ENCODE data around the gene GPR107. TPM values are rescaled to one million over a fixed set of nuclear protein-coding genes. Genes with fewer than 3 reads are reported as not detected.

Gene GPR107
- polyA plus RNA-seq, 3 donors: 6.0 to 22.6 (median 6.0) TPM

- DNase-seq: no peak
- Mint-ChIP-seq H3K27me3 (ENCODE audit: low read depth in 3 of 3) (peaks cover 0 to 1% (median 0%) of the 10 kb centered on the region in 3 donors), H3K4me1 (peaks cover 56% of the 10 kb centered on the region), H3K36me3 (peaks cover 13 to 20% of the 10 kb centered on the region in 2 donors), H3K9me3 (peaks cover 0 to 4% (median 1%) of the 10 kb centered on the region in 7 donors), H3K27ac (peak overlapping the region; percentile 79 to 92 (median 79)), H3K4me3 (no peak overlapping the region)
- Histone ChIP-seq H2AFZ (ENCODE audit: insufficient read depth, low read depth, low read length, poor library complexity, severe bottlenecking) (no peak overlapping the region), H3K36me3 (replicated peaks in 1 of 2; ENCODE audit: control insufficient read depth in 1 of 2, insufficient read depth in 2 of 2, low read length in 2 of 2) (peaks cover 0 to 7% of the 10 kb centered on the region in 2 donors), H3K27ac (ENCODE audit: low read depth in 1 of 2, low read length in 2 of 2) (peak overlapping the region in 1 of 2 donors; percentile 63), H4K20me1 (ENCODE audit: insufficient read depth, low read length) (peaks cover 96% of the 10 kb centered on the region), H3K4me2 (replicated peaks; ENCODE audit: extremely low read depth, low read length, poor library complexity, severe bottlenecking) (no peak overlapping the region), H3K9me3 (replicated peaks in 1 of 2; ENCODE audit: control insufficient read depth in 1 of 2, insufficient read depth in 1 of 2, low read length in 2 of 2) (no peaks in the 10 kb centered on the region), H3K27me3 (ENCODE audit: control insufficient read depth in 2 of 2, insufficient read depth in 2 of 2, low read length in 2 of 2) (no peaks in the 10 kb centered on the region), H3K4me1 (ENCODE audit: control insufficient read depth in 1 of 2, insufficient read depth in 2 of 2, low read length in 2 of 2) (peaks cover 39 to 51% of the 10 kb centered on the region in 2 donors), H3K9ac (ENCODE audit: insufficient read depth, low read length, poor library complexity, severe bottlenecking) (no peak overlapping the region), H3K79me2 (ENCODE audit: insufficient read depth, low read length) (peaks cover 100% of the 10 kb centered on the region), H3K4me3 (replicated peaks in 1 of 3; ENCODE audit: low read depth in 2 of 3, low read length in 3 of 3) (no peak overlapping the region)
- WGBS (ENCODE audit: insufficient coverage): 67% methylated on average over 3 of the region's 8 CpGs
- no peak for TF ChIP-seq CTCF (IDR thresholded peaks at IDR 0.05)
- intact Hi-C loops (cut with micrococcal nuclease): no loop called here
Measured at GRCh38 chr9:130022566-130023143, 31.1 kb upstream of the GPR107 start.

GRCh38 chr9:130023144-130023787 lies 30.4 kb upstream of the GPR107 start:
- no peak for TF ChIP-seq CTCF (IDR thresholded peaks at IDR 0.05)
- no peak overlapping the region for H2AFZ ChIP-seq (ENCODE audit: insufficient read depth, low read depth, low read length, poor library complexity, severe bottlenecking)
- Mint-ChIP-seq H3K4me1 (peaks cover 62% of the 10 kb centered on the region), H3K9me3 (peaks cover 0 to 6% (median 3%) of the 10 kb centered on the region in 7 donors), H3K4me3 (peak overlapping the region; percentile 28 to 56), H3K36me3 (peaks cover 18 to 26% of the 10 kb centered on the region in 2 donors), H3K27me3 (ENCODE audit: low read depth in 3 of 3) (peaks cover 0 to 1% (median 0%) of the 10 kb centered on the region in 3 donors), H3K27ac (peak overlapping the region; percentile 79 to 92 (median 88))
- no peak overlapping the region for H3K9ac ChIP-seq (ENCODE audit: insufficient read depth, low read length, poor library complexity, severe bottlenecking)
- peaks cover 96% of the 10 kb centered on the region for H4K20me1 ChIP-seq (ENCODE audit: insufficient read depth, low read length)
- no peaks in the 10 kb centered on the region for H3K27me3 ChIP-seq (ENCODE audit: control insufficient read depth in 2 of 2, insufficient read depth in 2 of 2, low read length in 2 of 2)
- no peak for DNase-seq
- peaks cover 100% of the 10 kb centered on the region for H3K79me2 ChIP-seq (ENCODE audit: insufficient read depth, low read length)
- peaks cover 0 to 2% of the 10 kb centered on the region in 2 donors for H3K9me3 ChIP-seq (replicated peaks in 1 of 2; ENCODE audit: control insufficient read depth in 1 of 2, insufficient read depth in 1 of 2, low read length in 2 of 2)
- no peak overlapping the region for H3K4me3 ChIP-seq (replicated peaks in 1 of 3; ENCODE audit: low read depth in 2 of 3, low read length in 3 of 3)
- WGBS (ENCODE audit: insufficient coverage): 87% methylated on average over 6 of the region's 7 CpGs
- H3K4me1 ChIP-seq (ENCODE audit: control insufficient read depth in 1 of 2, insufficient read depth in 2 of 2, low read length in 2 of 2): peaks cover 43 to 56% of the 10 kb centered on the region in 2 donors
- H3K36me3 ChIP-seq (replicated peaks in 1 of 2; ENCODE audit: control insufficient read depth in 1 of 2, insufficient read depth in 2 of 2, low read length in 2 of 2): peaks cover 0 to 7% of the 10 kb centered on the region in 2 donors
- peak overlapping the region; percentile 15 for H3K4me2 ChIP-seq (replicated peaks; ENCODE audit: extremely low read depth, low read length, poor library complexity, severe bottlenecking)
- intact Hi-C loops (cut with micrococcal nuclease): no loop called here
- H3K27ac ChIP-seq (ENCODE audit: low read depth in 1 of 2, low read length in 2 of 2): peak overlapping the region in 1 of 2 donors; percentile 63
